Right lobe of liver (tissue), 6 donors: Measurements from ENCODE around the gene FAM177B. TPM values are rescaled to one million over a fixed set of nuclear protein-coding genes. Genes with fewer than 3 reads are reported as not detected.

ENCODE experiments used
- ATAC-seq, 4 donors: fragments of 200-7000 bp; cut with Tn5 transposase; one replicate each; pipeline ENCODE4 v1.9.1; 2020; ENCODE audit warnings: mild to moderate bottlenecking in 4 of 4, moderate library complexity in 4 of 4
- DNase-seq, 3 donors: peaks; one replicate each; pipeline ENCODE4 v3.0.0-alpha.2; 2020
- H3K27ac ChIP-seq, 3 donors: fragments of 200-600 bp; one replicate each; pipeline ENCODE4 v1.8.0; 2022
- H3K27me3 ChIP-seq, 2 donors: fragments of 200-600 bp; one replicate each; pipeline ENCODE4 v1.8.0; 2022
- H3K36me3 ChIP-seq, 4 donors: fragments of 200-600 bp; sonication (generic) in 1 of 4; one replicate each; pipeline versions ENCODE4 v1.5.1 to v1.8.0; 2017 to 2022; ENCODE audit warnings: control low read depth in 1 of 4
- H3K4me1 ChIP-seq, 4 donors: fragments of 200-600 bp; sonication (generic) in 1 of 4; one replicate each; pipeline versions ENCODE4 v1.5.1 to v1.8.0; 2017 to 2022; ENCODE audit warnings: control low read depth in 1 of 4
- H3K4me3 ChIP-seq, 3 donors: fragments of 200-600 bp; one replicate each; pipeline ENCODE4 v1.8.0; 2022
- H3K9me3 ChIP-seq, 4 donors: fragments of 200-600 bp; sonication (generic) in 1 of 4; one replicate each; pipeline versions ENCODE4 v1.5.1 to v1.8.0; 2017 to 2022; ENCODE audit warnings: control low read depth in 1 of 4
- POLR2A ChIP-seq: fragments of 450-650 bp; IDR thresholded peaks from one replicate; pipeline ENCODE4 v1.6.1; 2017; ENCODE audit warnings: antibody characterized with exemption, mild to moderate bottlenecking
- WGBS: methylation state at CpG from one replicate; pipeline ENCODE4 v1.1.6; 2018; ENCODE audit warnings: low coverage, low lambda C conversion rate; ENCODE audit not compliant: insufficient coverage; ENCODE audit errors: missing lambda C conversion rate; 5-methylcytosine and 5-hydroxymethylcytosine counted together
- intact Hi-C, 2 donors: fragments of 100-400 bp; cut with DNase I; formaldehyde crosslinking; loops; one replicate each; pipeline versions ENCODE4 v1.11.2 to v1.14.1; 2022
- total RNA-seq, 6 experiments: library from RNA; depleted of rRNA in 2 of 6; stranded (reverse); fragments of >200 nt in 2 of 6; fragmentation: NEBNext Ultra II Directional in 3 of 6; extraction: Animal tissue kit (Norgen Biotek cat#: 25700) in 3 of 6; gene quantifications; one replicate each; pipeline versions ENCODE4 v1.1.0 to v1.2.4, GENCODE V29; 2016 to 2023
- TF ChIP-seq, protein P1 (sequence below), 4 donors: fragments of 200-600 bp in 3 of 4; fragments of 450-650 bp in 1 of 4; IDR thresholded peaks; one replicate each; pipeline versions ENCODE4 v1.5.1 to v1.8.0; 2016 to 2022; ENCODE audit warnings: antibody characterized with exemption in 4 of 4, mild to moderate bottlenecking in 2 of 4
- donor health status: DM: no; HTN: yes; CAD: no.
- donor health status: DM: no; HTN: no; CAD: no.
- donor health status: DM: no; HTN: no; CAD: no.
- donor health status: DM: no; HTN: yes; CAD: no.
- donor health status: DM: no; HTN: yes; CAD: no.

FAM177B gene
- total RNA-seq, 6 experiments from 2014 or later: 0.47 TPM; not detected in 5

DNA sequence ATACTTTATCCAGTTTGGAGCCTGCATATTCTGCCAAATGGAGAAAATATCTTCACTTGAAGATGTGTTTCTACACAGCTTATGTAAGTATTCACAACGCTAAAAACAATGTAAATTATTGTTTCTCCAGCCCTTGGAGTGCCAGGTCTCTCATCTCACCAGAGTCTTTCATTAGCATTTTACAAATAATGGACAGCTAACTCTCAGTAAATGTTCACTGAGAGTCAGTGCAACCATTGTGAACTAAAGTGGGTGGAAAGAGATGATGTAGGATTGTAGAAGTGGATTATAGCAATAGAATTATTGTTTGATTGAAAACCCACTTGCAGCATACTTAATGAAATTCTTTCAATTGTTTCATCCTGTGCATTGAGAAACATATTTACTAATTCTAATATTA is 8.3 kb upstream of the FAM177B start:
- peaks cover 0 to 98% (median 59%) of the 10 kb centered on the region in 4 donors for H3K36me3 ChIP-seq
- no peak for TF ChIP-seq POLR2A
- TF ChIP-seq, protein P1, sequence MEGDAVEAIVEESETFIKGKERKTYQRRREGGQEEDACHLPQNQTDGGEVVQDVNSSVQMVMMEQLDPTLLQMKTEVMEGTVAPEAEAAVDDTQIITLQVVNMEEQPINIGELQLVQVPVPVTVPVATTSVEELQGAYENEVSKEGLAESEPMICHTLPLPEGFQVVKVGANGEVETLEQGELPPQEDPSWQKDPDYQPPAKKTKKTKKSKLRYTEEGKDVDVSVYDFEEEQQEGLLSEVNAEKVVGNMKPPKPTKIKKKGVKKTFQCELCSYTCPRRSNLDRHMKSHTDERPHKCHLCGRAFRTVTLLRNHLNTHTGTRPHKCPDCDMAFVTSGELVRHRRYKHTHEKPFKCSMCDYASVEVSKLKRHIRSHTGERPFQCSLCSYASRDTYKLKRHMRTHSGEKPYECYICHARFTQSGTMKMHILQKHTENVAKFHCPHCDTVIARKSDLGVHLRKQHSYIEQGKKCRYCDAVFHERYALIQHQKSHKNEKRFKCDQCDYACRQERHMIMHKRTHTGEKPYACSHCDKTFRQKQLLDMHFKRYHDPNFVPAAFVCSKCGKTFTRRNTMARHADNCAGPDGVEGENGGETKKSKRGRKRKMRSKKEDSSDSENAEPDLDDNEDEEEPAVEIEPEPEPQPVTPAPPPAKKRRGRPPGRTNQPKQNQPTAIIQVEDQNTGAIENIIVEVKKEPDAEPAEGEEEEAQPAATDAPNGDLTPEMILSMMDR (IDR thresholded peaks at IDR 0.05): no peak
- no peak overlapping the region for H3K4me3 ChIP-seq
- intact Hi-C loops: no loop called here
- ATAC-seq (no peak), DNase-seq (no peak)
- no peaks in the 10 kb centered on the region for H3K27me3 ChIP-seq
- WGBS: 78% methylated on average over 1 of the region's 1 CpG
- no peaks in the 10 kb centered on the region for H3K9me3 ChIP-seq
- no peak overlapping the region for H3K27ac ChIP-seq
- no peaks in the 10 kb centered on the region for H3K4me1 ChIP-seq

GRCh38 chr1:222730866-222731265 is 6.1 kb upstream of the FAM177B start:
- DNase-seq (no peak), ATAC-seq (no peak)
- TF ChIP-seq POLR2A: no peak
- TF ChIP-seq, protein P1 (IDR thresholded peaks at IDR 0.05): no peak
- intact Hi-C loops: no loop called here
- Histone ChIP-seq H3K4me1 (no peaks in the 10 kb centered on the region), H3K36me3 (peaks cover 0 to 97% (median 60%) of the 10 kb centered on the region in 4 donors), H3K4me3 (no peak overlapping the region), H3K9me3 (no peaks in the 10 kb centered on the region), H3K27ac (no peak overlapping the region), H3K27me3 (no peaks in the 10 kb centered on the region)
- 71% methylated on average over 1 of the region's 1 CpG for WGBS

GRCh38 chr1:222732216-222733159 is 4.5 kb upstream of the FAM177B start:
- Histone ChIP-seq H3K27ac (no peak overlapping the region), H3K4me1 (no peaks in the 10 kb centered on the region), H3K27me3 (no peaks in the 10 kb centered on the region), H3K9me3 (no peaks in the 10 kb centered on the region), H3K36me3 (peaks cover 0 to 84% (median 52%) of the 10 kb centered on the region in 4 donors), H3K4me3 (no peak overlapping the region)
- TF ChIP-seq, protein P1 (IDR thresholded peaks at IDR 0.05): no peak
- no peak for TF ChIP-seq POLR2A
- intact Hi-C loops: no loop called here
- DNase-seq (no peak), ATAC-seq (no peak)
- 83% methylated on average over 3 of the region's 3 CpGs for whole genome bisulfite sequencing

- no peak overlapping the region for H3K27ac ChIP-seq
- intact Hi-C loops: no loop called here
Observed at GRCh38 chr1:222734740-222735139, 2.3 kb upstream of the FAM177B start.

More at GRCh38 chr1:222734740-222735139, 2.3 kb upstream of the FAM177B start:
- Histone ChIP-seq H3K4me1 (no peaks in the 10 kb centered on the region), H3K36me3 (peaks cover 0 to 63% (median 39%) of the 10 kb centered on the region in 4 donors), H3K9me3 (no peaks in the 10 kb centered on the region), H3K4me3 (no peak overlapping the region), H3K27me3 (no peaks in the 10 kb centered on the region)
- TF ChIP-seq, protein P1 (IDR thresholded peaks at IDR 0.05): no peak
- no peak for TF ChIP-seq POLR2A
- ATAC-seq (no peak), DNase-seq (no peak)
- 90% methylated on average over 1 of the region's 1 CpG for WGBS
